NCI-H2171 treated with DMSO at 0.1 percent for 48 hours (cell line): Measurements from ENCODE around the gene FAM3C.
A peak's percentile ranks its signal among the peaks of the same experiment; 100 is the strongest.
"Not testable (repeated sequence)": the region's sequence is repeated elsewhere in the genome, so short reads cannot be mapped to it uniquely, and the experiment has no call there.

Source experiments
- DNase-seq: peaks from one replicate; lab custom pipeline; 2025; lab: John Stamatoyannopoulos, UW

The FAM3C gene, protein sequence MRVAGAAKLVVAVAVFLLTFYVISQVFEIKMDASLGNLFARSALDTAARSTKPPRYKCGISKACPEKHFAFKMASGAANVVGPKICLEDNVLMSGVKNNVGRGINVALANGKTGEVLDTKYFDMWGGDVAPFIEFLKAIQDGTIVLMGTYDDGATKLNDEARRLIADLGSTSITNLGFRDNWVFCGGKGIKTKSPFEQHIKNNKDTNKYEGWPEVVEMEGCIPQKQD

DNA sequence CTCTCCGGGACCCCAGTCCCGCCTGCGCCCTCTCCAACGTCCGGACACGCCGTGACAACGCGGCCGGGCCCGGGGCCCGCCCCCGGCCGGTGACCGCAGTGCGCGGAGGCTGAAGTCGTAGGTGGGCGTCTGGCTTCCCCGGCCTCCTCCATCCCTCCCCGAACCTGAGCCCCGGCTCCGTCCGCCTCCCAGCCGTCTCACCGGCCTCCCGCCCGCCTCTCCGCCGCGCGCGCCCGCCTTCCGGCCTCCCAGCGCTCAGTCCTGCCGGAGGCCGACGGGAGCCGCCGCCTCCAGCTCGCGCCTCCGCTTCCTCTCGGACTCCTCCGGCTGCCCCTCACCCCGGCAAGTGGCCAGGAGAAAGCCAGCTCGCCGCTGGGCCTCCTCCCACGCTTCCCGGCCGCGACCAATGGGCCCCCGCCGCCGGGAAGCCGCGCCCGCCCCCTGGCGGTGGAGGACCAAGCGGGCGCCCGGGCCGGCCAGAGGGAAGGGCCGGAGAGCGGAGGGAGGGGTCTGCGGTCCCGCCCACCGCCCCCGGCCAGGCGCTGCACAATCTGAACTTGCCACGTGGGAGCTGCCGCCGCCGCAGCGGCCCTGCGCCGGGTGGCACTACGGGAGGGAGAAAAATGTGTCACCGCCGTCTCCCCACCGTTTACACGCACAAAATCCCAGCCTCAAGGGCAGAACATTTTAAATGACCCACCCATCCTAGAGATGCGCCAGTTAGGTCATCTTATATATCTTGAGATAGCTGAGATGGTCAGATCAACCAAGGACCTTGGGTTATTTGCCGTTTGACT lies at the start of gene FAM3C:
Gene FAM3C (minus strand): TSS at position 348 of the 797 bp plus-strand sequence. CDS start 13,339 bp downstream, outside the sequence.
- DNase-seq = peak; percentile 88

DNA sequence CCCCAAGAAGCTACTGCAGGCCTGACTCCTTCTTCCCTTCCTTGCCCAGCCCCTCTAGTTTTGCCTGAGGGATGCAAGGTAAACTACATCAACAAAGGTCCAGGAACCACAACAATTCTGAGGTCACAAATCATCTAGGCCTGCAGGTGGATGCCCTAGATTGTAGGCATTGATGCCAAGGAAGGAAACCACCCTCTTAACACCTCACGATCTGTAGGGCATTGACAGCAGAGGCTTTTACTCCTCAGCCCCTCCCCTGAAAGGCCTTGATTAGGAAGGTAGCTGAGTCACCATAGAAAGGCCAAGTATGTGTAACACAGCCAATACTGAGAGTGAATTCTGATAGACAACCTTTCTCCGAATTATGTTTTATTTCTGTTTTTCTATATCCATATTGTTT lies 46.7 kb upstream of the FAM3C start:
- DNase-seq = no peak

DNA sequence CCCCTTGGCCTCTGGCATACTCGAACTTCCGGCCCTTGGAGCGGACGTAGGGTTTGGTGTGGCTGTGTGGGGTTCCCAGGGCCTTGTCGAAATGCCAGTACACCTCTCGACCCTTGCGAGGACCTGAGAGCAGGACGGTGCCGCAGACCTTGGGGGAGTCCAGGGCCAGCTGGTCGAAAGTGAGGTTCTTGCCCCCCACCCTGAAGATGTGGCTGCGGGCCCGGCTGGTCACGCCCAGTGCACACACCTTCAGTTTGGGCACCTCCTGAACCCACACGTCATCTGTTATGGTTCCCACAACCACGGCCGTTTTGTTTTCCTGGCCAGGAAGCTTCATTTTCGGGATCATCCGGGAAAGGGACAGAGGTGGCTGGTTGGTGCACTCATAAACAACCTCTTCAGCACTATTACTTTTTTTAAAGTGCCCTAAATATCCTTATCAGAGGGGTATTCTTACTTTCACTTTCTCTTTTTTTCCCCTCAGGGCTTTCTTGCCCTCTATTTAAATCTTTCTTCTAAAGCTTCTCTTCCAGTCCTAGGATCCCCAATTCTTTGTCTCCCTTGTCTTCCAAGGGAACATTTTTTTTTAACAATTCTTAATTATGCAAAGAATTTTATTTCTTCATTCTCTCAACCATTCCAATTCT lies 44.9 kb upstream of the FAM3C start:
- DNase-seq = no peak

DNA sequence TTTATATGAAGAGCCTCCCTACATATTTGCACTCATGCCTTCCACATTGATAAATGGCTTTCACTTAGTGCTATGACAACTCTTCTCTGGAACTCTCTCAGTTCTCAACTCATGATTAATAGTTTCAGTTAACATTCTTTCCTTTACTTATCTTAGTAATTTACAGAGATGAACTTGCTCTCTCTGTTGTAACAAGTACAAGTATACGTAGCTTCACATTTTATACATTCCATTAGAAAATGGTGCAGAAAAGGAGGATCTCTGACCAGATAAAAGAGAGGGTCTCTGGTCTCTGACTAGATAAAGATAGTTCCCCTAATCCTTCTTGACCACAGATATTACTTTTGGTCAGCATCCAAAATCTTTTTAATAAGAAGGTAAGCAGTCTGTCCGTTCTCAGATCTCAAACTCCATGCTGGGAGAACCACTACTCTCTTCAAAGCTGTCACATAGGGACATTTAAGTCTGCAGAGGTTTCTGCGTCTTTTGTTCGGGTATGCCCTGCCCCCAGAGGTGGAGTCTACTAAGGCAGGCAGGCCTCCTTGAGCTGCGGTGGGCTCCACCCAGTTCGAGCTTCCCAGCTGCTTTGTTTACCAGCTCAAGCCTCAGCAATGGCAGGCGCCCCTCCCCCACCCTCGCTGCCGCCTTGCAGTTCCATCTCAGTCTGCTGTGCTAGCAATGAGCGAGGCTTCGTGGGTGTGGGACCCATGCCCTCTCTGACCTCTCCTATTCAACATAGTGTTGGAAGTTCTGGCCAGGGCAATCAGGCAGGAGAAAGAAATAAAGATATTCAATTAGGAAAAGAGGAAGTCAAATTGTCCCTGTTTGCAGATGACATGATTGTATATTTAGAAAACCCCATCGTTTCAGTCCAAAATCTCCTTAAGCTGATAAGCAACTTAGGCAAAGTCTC lies 42.2 kb upstream of the FAM3C start:
- DNase-seq = peak; percentile 56

DNA sequence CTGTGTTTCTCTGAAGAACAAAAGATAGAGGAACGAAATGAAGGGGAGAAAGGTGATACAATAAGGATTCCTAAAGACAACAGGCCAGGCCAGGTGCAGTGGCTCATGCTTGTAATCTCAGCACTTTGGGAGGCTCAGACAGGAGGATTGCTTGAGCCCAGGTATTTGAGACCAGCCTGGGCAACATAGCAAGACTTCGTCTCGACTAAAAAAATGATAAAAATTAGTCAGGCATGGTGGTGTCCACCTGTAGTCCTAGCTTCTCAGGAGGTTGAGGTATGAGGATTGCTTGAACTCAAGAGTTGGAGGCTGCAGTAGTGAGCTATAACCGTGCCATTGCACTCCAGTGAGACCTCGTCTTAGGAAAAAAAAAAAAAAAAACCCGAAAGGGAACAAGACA lies 41.4 kb upstream of the FAM3C start:
- no peak for DNase-seq

DNA sequence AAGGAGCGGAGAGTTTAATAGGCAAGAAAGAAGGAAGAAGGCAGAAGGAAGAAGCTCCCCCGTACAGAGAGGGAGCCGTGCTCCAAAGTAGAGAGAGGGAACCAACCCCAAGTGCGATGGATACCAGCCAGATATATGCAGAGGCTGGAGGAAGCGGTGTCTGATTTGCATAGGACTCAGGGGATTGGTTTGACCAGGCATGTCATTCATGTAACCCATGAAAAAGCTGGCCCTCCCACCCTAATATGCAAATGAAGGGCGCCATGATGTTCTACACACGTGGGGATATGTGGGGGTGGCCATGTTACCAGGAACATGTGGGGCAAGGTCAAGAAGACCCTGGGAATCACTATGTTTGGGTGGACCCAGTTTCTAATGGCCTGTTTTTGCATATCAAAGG lies 40.6 kb upstream of the FAM3C start:
- no peak for DNase-seq

DNA sequence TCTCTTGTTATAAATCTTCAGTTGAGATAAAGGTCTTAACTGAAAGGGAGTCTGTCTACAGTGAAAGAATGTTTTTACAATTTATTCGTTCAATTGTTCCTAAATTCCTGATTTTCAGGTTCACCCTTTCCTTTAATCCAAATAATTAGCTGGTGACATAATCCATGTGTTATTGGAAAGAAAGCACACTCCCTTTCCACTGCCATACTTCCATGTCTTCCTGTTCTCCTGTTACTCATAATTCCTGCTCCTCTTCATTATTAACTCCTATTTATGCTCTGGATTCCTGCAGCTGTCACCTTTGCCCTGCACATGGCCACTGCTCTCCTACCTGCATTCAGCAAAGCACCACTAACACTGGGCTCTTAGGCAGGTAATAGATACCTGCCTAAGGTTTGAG lies 40.0 kb upstream of the FAM3C start:
- DNase-seq = no peak

DNA sequence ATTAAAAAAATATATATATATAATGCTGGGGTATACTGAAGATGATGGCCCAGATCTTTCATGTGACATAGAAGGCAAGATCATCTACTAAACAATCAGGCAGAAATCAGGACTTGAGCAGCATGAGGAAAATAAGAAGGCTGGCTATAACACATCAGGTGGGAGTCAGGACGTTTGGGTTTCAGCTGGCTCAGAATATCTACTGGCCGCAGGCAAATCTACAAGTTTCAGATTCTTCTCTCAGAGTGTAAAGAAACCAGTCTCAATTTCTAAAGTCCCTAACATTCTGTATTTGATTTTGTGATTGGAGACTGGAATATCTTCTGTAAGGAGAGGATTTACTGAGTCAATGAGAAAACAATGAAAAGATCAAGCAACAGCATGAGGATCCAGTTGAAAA lies 37.7 kb upstream of the FAM3C start:
- DNase-seq = no peak

DNA sequence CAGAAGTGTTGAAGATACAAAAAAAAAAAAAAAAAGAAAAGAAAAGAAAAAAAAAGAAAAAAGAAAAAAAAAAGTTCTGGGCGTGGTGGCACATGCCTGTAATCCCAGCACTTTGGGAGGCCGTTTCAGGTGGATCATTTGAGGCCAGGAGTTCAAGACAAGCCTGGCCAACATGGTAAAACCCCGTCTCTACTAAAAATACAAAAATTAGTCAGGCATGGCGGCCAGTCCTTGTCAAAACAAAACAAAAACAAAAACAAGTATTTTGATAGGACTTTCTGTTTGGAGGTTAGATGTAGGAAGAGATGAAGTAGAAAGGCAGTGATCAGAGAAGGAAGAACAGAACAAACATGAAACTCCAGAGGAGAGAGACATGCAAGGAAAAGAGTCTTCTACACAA lies 36.4 kb upstream of the FAM3C start:
- not testable (repeated sequence) for DNase-seq

DNA sequence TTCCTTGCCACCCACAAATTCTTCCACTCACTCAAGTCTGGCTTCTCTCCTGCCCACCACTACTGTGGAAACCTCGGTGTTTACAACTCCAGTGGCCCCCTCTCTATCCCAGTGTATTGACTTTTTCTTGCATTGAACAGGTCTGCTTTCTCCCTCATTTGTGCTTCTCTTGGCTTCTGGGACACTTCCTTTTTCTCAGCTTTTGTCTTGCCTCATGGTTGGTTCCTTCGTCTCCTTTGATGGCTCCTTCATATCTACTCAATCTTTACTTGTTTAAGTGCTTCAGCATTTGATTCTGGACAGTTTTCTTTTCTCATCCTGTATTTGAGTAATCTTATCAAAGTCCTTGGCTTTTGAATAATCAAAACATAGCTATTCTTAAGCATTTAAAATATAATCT lies 35.9 kb upstream of the FAM3C start:
- no peak for DNase-seq

DNA sequence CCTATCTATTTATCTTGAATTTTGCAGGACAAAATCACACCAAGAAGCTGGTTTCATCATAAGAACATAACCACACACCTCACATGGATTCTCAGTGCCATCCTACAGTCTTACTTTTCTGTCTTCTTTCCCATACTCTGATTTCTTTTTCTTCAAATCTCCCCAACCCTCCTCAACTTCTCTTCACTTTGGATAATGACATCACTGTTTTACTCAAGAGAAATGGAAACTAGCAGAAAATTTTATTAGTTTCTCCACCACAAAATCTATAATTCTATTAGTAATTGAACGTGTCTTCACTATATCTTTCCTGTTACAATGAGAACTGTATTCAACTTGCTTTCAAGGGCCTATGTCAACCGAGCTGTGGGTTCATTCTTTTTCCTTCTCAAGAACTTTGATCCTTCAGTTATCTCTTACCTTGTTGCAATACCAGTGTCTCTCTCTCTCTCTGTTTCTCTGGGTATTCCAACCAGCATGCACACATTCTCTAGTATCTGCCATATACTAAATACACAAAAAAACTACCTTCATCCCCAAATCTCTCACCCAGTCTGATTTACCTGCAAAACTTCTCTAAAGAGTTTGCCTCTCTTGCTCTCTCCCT lies 35.4 kb upstream of the FAM3C start:
- no peak for DNase-seq

DNA sequence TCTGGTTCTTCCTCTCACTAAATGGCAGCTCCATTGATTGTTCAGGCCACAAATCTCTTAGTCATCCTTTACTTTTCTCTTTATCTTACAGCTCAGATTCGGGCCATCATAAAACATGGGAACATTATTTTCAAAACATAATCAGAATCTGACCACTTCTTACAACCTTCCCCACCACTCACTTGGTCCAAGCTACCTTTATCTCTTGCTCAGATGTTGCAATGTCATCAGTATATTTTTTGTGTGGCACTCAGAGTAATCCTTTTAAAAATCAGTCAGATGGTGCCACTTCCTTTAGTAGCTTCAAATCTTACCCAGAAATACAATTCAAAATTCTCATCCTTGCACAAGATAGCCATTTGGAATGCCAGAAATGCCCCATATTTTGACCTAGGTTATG lies 34.5 kb upstream of the FAM3C start:
- no peak for DNase-seq

DNA sequence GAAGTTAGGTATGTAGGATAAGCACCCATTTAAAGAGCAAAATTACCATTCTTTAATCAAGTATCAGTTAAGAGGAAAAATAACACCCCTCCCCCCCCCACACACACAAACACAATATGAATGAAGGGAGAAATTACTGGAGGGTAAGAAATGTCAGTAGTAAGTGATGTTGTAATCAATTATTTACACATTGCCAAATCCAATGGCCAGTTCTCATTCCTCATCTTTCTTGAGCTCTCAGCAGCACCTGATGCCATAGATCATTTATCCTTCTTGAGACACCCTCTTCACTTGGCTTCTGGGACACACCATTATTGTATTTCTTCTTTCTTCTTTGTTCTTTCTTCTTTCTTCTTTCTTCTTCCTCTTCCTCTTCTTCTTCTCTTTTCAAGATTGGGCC lies 33.7 kb upstream of the FAM3C start:
- DNase-seq = no peak

DNA sequence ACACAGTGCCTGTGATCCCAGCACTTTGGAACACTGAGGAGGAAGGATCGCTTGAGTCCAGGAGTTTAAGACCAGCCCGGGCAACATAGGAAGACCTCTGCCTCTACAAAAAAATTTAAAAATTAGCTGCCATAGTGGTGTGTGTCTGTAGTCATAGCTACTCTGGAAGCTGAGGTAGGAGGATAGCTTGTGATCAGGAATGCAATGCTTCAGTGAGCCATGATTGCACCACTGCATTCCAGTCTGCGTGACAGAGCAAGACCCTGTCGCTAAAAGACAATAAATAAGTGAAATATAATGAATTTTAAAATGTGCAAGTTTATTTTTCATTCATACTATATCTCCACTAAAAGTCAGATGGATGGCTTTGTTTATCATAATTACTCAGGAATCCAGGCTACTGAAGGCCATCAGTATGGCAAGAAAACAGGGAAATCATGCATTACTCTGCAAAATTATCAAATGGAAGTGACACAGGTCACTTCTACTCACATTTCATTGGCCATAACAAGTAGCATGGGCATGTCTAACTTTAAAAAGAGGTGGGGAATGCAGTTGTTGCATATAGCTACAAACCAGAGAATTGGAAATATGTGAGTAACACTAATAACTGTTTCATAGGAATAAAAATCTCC lies 32.9 kb upstream of the FAM3C start:
- DNase-seq = no peak

DNA sequence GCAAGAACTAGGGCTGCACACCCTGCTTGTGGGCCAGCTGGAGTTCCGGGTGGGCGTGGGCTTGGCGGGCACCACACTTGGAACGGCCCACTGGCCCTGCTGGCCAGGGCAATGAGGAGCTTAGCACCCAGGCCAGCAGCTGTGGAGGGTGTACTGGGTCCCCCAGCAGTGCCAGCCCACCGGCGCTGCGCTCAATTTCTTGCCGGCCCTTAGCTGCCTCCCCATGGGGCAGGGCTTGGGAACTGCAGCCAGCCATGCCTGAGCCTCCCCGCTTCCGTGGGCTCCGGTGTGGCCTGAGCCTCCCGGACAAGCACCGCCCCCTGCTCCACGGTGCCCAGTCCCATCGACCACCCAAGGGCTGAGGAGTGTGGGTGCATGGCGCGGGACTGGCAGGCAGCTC lies 25.6 kb upstream of the FAM3C start:
- DNase-seq = not testable (repeated sequence)

DNA sequence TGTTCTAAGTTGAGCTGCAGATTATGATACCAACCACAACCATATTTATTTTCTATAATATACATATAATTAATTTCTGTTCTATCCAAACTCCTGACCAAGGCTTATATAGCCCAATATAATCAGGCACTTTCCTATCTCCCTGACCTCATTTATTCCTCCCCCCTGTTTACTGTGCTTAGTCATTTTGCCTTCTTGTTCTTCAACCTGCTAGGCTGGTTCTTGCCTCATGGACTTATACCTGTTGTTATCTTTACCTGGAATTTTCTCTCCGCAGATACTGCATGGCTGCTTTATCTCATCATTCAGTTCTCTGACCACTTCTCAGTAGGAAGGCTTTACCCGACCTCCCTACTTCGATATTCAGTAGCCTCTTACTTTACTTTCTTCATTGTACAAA lies 24.9 kb upstream of the FAM3C start:
- DNase-seq = no peak

DNA sequence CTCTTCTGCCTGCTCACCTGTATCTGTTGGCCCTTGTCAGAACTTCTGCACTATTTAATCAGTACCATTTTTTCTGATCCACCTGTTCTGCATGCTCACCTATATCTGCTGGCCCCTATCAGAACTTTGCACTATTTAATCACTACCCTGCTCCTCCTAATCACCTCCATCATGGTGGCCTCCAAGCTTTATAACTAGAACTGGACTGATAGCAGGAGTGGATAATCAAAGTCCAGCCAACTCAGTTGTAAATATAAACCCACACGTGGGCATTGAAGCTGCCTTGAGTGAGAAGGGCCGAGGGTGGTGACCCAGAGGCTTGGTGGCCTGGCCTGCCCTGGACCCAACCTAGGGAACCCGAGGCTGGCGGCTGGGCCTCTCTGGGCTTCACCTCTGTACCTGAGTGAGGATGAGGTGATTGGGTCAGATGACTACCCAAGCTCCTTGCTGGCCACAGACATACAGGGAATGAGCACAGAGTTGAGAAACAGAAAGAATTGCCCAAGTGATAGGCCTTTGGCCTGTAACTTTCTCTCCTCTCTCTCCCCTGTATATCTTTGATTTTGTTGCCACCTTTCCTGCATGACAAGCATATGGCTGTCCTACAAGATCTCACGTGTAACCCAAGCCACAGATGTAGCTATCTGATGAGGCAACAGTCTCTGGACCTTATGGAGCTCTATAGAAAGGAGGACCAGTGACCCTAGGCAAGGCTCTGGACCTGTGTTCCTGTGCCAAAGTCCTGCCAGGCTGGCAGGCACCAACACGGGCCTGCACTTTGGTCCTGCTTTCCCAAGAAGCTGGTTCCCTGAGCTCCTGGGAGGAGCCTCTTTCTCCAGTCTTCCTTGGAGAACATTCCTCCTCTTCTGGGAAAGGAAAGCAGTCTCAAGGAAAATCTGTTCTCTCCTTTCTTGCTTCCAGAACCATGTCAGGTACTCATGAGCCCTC lies 23.4 kb upstream of the FAM3C start:
- no peak for DNase-seq

DNA sequence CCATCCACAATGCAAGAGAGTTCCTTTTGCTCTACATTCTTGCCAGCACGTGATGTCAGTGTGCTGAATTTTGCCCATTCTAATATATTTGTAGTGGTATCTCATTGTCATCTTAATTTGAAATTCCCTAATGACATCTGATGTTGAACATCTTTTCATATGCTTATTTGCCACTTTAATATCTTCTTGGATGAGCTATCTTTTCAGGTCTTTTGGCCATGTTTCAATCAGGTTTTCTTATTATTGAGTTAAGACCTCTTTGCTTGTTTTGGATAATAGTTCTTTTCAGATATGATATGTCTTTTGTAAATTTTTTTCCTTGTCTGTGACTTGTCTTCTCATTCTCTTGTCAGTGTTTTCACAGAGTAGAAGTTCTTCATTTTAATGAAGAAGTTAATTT lies 20.4 kb upstream of the FAM3C start:
- DNase-seq = no peak

DNA sequence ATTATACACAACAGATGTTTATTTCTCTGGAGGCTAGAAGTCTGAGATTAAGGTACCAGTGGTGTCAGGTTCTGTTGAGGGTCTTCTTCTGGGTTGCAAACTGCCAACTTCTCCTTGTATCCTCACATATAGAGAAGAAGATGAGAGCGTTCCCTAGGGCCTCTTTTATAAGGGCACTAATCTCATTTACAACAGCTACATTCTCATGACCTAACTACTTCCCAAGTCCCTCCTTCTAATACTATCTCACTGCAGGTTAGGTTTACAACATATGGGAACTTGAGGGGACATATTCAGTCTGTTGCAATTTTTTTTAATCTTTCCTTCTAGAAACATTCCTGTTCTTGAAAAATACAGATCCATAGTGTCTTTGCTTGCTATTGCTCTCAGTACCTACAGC lies 18.3 kb upstream of the FAM3C start:
- no peak for DNase-seq

DNA sequence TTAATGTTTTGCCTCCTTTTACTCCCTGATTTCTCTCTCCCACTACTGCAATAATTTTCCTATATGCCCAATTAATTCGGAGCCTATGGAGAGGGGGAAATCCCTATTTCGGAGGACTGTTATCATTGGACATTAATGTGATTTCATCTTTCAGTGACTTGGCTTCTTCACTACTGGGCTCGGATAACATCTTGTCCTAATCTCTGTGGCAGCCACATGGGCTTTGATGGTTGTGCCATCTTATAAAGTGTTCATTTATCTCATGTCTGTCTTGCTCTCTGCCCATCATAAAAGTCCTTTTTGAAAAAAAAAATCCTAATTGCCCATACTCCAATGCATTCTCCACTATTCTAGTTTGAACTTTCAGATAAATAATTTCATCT lies 15.5 kb upstream of the FAM3C start:
- no peak for DNase-seq
